Daoy (cell line): ENCODE measurements around the gene CYS1. TPM values are rescaled to one million over a fixed set of nuclear protein-coding genes. Genes with fewer than 3 reads are reported as not detected.
"Not testable (repeated sequence)": the region's sequence is repeated elsewhere in the genome, so short reads cannot be mapped to it uniquely, and the experiment has no call there.

Source experiments
- DNase-seq: peaks from one replicate; pipeline ENCODE4 v3.0.0-alpha.2; 2015; ENCODE audit warnings: low read depth
- total RNA-seq: library from RNA; depleted of rRNA; stranded (reverse); fragments of >200 nt; shearing (Covaris generic); gene quantifications from 2 replicates; pipeline ENCODE4 v1.2.3, GENCODE V29; 2014

Gene CYS1
- total RNA-seq, 1 experiment from 2014 or later, result 2.1 TPM

DNA sequence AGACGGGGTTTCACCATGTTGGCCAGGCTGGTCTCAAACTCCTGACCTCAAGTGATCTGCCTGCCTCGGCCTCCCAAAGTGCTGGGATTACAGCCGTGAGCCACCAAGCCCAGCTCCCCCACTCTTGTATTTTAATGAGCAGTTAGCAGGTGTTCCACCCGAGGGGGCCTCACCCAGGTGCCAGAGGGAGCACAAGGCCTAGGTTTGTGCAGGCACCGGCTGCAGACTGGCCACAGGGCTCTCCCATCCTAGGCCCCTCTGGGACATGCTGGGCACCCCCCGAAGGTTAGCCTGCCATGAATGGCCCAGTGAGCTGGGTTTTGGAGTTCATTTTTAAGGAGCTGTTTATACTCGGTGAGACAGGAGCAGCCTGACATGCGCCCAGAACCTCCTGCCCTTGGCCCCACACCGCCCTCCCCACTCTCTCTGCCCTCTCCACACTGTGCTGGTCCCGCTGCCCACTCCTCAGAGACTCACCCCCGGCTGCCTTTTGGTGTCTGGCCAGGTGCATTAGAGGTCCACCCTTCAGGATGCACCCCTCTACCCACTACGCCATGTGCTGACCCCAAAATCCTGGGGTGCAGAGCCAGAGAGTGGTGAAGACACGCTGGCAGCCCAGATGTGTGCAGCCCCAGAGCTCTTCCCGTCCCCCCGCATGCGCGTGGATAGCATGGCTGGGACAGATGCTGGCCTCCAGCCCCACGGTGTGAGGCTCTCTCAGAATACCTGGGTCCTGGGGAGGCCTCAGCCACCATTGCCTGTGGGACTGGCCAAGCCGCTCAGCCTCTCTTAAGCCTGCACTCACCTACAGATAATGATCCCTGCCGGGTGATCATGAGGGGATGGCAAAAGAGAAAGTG, 48.1 kb downstream of the CYS1 start:
- no peak for DNase-seq

DNA sequence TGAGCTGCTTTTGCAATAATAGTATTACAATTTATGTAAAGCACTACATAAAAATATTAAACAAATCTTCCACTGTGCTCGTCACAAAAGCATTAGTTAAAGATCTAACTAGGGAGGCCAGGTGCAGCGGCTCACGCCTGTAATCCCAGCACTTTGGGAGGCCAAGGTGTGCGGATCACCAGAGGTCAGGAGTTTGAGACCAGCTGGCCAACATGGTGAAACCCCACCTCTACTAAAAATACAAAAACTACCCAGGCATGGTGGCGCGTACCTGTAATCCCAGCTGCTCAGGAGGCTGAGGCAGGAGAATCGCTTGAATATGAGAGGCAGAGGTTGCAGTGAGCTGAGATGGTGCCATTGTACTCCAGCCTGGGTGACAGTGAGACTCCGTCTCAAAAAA, 49.4 kb downstream of the CYS1 start:
- DNase-seq, result not testable (repeated sequence)

DNA sequence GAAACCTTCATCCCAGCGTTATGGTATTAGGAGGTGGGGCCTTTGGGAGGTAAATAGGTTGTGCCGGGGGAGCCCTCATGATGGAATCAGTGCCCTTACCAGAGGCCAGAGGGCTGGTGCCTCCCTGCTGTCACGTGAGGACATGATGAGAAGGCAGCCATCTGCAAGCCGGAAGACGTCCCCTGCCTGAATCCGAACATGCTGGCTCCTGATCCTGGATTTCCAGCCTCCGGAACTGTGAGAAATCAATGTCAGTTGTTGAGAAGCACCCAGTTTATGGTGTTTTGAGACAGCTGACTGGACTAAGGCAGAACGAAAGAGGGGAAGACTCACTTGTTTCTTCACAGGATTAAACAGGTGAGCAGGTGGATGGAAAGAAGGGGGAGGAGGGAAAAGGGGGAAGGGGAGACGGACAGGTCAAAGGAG, 49.9 kb downstream of the CYS1 start:
- DNase-seq, result no peak

DNA sequence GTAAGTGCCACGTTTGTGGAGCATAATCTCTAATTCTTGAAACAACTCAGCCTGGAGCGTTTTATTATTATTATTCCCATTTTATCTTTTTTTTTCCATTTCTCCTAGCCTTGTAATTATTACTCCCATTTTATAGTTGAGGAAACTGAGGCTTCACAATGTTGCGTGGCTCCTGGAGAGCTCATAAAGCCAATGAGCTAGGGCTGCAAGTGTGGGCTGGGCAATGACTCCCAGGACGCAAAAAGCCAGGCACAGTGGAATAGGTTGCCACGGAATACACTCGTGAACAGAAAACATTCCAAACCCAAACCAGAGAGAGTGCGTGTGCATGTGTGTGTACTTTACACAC, 50.4 kb downstream of the CYS1 start:
- DNase-seq, result no peak

DNA sequence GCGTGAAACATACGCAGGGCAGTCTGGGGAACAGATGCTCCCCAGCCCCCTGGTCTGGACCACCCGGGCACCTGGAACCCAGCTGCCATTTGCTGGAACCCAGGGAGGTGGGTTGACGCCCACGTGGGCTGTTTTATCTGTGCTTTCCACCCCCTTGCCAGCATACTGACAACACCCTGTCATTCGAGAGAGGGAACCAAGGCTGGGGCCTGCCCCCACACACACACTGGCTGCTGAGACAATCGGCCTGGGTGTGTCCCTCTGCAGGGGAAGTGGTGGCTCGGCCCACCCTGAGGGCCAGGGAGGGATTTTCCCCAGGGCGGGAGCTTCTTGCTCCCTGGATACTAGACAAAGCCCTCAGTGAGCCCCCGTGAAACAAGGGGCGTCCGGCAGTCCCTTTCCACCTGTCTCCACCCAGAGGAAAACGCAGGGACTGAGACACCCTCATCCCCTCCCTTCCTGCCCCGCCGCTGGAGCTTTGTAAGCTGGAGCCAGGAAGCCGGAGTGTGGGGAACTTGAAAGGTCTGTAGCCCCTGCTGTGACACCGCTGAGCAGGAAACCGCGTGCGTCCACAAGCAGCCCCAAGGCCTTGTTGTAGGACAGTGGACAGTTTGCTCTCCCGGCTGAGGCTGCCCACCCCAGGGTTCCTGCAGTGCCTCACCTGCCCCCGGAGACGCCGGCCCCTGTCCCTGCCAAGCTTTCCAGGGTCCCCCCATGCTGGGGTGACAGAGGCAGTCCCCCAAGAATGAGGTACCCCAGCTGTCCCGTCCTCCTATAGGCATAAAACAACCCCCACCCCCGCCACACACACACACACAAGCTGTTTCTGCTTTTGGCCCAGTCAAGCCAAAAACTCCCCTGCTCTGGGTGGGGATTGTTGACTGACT, 51.0 kb downstream of the CYS1 start:
- DNase-seq, result peak; percentile 75

DNA sequence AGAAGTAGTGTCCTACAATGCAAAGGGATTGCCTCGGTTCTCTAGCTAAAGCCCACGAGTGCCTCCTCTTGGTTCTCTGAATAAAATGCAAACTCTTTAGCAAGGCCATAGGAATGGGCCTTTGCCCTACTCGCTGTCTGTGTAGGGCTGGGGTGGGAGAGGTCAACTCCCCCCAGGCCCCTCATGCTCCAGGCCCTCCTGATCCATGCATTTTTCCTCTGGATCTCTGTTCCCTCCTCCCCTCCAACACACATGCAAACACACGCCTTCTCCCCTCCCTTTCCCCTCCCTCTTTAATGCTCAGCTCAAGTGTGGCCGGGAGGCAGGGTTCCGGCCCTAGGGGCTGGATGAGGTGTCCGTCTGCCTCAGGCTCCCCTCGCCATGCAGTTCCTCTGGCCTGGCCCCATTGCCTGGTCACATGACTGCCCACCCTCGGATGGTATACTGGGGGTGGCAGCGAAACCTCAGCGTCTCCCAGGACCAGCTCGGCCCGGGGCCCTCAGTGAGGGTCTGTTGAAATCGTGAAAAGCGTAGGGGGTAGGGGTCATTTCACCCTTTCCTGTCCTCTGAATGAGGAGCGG, 51.7 kb downstream of the CYS1 start:
- DNase-seq, result no peak

DNA sequence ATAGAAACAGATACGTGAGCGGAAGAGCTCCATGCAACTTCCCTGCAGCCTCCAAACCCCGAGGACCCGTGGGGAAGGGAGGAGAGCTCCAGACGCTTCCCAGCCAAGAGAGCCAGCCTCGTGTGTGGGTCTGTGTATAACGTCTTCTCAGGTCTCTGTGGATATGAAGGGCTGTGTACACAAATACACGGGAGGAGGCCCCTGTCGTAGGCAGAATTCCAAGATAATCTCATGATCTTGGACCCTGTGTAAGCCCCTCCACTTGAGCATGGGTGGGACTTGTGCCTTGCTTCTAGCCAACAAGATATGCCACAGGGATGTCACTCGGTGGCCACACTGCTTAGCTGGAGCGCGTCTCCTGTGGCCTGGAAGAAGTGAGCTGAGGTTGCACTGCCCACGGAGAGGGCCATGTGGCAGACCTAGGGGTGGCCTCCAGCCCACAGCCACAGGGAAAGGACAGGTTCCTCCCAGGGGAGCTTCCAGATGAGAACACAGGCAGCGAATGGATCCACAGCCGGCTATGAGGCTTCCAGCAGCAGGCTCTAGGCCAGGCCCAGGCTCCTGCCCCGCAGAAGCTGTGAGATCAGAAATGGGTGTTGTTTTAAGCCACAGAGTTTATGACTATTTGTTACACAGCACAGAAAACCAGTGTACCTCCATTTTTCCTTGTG, 52.4 kb downstream of the CYS1 start:
- no peak for DNase-seq

DNA sequence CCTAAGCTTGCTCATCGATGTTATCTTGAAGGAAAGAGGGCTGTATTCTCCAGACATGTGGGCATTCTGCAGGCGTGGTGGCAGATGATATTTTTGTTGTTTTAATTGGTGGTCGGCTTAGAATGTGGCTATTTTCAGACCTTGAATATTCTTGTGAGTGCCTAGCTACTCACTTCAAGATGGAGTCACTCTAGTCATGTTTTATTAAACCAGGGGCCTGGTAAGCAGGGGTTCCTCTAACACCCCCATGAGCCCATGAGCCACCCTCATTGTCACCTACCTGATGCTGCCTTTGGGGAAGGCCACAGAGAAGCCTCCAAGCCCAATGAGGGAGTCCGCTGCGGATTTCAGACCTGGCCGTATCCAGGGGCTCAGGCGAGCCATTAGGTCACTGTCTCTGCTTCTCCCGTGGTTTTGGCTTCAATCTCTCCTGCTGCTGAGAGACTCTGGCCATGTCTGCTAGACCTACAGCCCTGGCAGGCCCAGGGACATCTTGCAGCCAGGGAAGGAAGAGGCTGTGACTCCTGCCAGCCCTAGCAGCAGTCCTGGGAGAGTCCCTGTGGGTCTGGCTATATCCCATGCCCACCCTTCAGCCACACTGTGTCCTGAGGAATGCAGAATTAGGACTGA, 53.2 kb downstream of the CYS1 start:
- no peak for DNase-seq

DNA sequence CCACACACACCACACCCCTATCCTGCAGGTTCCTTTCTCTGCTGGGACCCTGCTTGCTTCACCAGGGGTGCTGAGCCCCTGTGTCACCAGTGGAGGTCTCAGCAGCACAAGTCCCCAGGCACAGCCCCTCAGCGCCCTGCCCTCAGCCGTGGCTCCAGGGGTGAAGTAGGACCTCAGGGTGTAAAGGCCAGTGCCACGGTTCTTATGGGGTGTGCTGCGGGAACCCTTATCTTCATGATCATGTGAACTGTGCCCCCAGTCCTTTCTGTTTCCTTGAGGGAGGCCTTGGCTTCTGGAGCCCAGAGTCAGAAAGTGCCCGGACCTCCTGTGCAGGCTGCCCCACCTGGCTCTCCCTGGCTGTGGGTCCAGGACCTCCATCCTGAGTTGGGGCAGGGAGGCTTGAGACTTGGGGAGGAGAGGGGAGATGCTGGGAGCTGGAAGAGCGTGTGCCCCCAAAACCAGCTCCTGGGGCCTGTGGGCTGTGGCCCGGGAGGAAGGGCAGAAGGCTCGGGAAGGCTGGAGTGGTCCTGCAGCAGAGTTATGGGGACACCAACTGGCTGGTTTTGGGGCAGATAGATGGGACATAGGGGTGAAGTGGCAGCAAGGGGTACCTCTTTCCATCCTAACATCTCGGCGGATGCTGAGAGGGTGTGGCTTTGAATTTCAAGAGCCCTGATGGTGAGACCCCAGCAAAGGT, 57.1 kb downstream of the CYS1 start:
- DNase-seq, result no peak

DNA sequence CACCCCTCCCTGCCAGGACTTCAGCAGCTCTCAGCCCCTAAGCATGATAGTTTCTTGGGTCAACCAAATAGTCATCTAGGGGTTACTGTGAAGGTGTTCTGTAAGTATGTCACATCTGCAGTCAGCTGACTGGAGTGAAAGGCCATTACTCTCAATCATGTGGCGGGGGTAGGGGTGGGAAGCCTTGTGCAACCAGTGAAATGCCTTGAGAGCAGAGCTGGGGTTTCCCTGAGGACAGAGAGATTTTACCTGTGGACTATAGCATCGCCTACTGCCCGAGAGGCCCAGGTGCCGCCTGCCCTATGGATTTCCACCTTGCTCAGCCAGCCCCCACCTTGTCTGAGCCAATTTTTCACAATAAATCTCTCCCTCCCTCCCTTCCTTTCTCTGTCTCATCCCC, 57.8 kb downstream of the CYS1 start:
- DNase-seq, result no peak

DNA sequence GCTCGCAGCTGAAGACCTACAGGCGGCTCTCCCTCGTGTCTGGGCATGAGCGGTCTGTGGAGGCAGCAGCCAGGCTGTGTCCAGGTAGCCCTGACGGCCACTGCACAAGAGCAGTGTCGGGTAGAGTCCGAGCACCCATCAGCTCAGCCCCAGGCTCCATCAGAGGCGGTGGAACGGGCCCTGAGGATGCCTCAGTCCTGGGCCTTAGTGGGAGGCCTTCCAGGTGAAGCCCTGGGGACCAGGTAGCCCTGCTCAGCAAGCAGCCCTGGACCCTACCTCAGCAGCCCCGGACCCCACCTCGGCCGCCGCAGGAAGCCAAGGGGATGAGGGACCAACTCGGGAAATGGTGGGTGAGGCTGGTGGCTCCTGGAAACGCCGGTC, 58.2 kb downstream of the CYS1 start:
- no peak for DNase-seq

DNA sequence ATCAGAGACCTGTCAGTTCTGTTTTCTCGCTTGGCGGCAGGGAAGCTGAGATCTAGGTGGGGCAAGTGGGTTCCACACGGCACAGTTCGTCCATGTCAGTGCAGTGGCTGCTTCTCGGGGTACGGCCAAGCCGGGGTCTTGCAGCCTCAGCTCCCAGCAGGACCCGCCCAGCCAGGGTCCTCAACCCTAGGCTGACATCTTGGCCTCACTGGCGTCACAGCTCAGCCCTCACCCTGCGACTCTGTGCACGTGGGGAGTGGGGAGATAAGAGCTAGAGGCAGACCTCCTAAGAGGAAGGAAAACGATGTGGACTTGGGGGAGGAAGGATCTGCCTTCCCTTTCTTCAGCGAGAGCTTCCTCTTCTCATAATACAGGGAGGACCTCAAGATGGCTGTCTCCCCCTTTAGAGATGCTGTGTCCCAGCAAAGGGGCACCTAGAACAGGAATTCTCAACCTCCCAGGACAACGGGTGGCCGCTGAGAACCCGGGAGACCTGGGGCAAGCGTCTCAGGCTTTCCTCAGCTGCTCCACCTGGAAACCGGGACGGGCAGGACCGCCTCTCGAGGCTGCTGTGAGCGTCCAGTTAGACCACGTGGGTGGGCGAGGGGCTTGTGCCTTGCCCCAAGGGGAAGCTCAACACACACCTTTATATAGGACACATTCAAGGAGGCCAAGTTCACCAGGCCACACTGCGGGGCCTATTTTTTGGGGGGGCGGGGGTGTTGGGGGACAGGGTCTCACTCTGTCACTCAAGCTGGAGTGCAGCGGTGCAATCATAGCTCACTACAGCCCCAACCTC, 60.4 kb downstream of the CYS1 start:
- DNase-seq, result no peak

DNA sequence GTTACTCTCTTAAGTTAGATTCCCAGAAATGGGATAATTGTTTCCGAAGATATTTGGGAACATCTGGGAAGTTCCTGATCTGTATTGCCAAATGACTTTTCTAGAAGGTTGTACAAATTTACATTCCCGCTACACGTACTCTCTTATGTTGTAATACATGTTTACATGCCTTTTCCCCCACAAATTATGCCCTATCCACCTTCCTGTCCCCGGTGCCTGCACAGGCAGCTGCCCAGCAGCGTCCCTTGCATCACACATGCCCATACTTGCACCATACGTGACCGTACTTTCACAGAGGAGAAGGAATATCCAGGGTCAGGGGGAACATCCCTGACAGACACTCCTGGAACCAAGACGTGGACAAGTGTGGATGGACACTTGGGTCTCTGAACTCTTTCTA, 61.0 kb downstream of the CYS1 start:
- no peak for DNase-seq

DNA sequence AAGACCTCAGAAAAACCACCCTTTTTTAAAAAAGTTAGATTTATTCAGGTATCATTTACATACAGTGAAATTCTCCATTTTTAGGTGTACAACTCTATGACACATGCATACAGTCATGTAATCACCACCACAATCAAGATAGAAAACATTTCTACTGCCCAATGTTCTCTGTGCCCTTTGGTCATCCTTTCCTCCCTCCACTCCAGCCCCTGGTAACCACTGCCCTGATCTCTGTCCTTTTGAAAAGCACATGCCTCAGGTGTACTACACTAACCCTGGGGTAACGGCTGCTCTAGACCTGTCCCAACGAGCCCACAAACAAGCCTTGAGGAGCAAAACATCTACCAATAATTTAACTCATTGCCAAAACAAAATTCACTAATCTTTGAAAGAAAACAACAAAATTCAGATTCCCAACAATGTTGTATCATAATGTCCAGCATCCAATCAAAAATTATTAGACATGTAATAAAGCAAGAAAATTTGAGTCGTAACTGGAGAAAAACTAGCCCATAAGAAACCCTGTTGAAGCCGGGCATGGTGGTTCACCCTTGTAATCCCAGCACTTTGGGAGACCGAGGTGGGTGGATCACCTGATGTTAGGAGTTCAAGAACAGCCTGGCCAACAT, 62.8 kb downstream of the CYS1 start:
- DNase-seq, result no peak

DNA sequence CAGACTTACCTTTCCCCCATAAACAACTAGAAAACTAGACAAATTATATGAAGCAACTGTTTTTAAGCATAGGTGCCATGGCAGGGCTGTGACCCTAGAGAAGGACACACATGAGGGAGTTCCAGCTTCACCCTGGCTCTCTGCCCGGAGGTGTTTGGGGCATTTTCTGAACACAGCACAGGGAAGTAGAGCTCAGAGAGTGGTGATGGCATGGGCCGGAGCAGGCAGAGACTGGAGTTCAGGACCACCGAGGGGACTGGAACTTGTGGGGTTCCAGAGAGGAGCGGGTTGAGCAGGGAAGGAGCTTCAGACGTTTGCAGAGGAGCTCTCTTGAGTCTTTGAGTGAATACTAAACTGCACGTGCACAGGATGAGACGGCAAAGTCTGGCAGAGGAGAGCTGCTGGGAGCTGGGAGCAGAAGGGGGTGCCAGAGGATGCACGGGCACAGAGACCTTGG, 63.4 kb downstream of the CYS1 start:
- no peak for DNase-seq

DNA sequence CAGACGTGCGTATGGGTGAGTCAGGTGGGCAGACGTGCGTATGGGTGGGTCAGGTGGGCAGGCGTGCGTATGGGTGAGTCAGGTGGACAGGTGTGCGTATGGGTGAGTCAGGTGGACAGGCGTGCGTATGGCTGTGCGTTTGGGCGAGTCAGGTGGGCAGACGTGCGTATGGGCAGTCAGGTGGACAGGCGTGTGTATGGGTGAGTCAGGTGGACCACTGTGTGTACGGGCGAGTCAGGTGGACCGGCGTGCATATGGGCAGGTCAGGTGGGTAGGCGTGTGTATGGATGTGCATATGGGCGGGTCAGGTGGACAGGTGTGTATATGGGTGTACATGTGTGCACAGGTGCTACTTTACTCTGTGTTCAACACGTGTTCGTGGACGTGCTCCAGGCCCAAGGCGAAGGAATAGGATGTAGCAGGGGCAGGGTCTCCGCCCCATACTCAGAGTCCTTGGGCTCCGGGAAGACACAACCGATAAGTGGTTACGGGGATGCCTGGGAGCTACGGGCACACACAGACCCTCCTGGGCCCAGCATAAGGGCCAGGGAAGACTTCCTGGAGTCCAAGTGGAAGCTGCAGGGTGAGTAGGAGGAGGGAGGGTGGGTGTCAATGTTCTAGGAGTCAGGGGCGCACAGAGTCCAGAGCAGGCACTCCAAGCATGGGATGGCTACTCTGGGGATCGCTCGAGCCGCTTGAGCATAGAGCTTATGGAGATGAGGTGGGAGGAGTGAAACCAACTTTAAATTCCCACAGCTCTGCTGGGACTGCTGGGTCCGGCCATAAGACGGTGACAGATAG, 64.0 kb downstream of the CYS1 start:
- no peak for DNase-seq

DNA sequence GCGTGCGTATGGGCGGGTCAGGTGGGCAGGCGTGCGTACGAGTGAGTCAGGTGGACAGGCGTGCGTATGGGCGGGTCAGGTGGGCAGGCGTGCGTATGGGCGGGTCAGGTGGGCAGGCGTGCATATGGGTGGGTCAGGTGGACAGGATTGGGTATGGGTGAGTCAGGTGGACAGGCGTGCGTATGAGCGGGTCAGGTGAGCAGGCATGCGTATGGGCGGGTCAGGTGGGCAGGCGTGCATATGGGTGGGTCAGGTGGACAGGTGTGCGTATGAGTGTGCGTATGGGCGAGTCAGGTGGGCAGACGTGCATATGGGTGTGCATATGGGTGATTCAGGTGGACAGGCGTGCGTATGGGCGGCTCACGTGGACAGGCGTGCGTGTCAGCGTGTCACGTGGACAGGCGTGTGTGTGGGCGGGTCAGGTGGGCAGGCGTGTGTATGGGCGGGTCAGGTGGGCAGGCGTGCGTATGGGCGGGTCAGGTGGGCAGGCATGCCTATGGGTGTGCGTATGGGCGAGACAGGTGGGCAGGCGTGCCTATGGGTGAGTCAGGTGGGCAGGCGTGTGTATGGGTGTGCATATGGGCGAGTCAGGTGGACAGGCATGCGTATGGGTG, 64.7 kb downstream of the CYS1 start:
- DNase-seq, result not testable (repeated sequence)
